Mucosa of rectum (tissue), 2 donors: ENCODE measurements around the gene NOXO1.
"Not testable (repeated sequence)": the region's sequence is repeated elsewhere in the genome, so short reads cannot be mapped to it uniquely, and the experiment has no call there.

Source experiments
- H3K27ac ChIP-seq, 2 donors: one replicate each; pipeline ENCODE4 v1.7.0; 2013; ENCODE audit warnings: inconsistent platforms in 2 of 2, low read depth in 2 of 2, low read length in 2 of 2
- H3K27me3 ChIP-seq, 2 donors: one replicate each; pipeline ENCODE4 v1.7.0; 2013; ENCODE audit warnings: low read length in 2 of 2; ENCODE audit not compliant: control insufficient read depth in 2 of 2, insufficient read depth in 2 of 2
- H3K36me3 ChIP-seq, 2 donors: one replicate each; pipeline ENCODE4 v1.7.0; 2013; ENCODE audit warnings: low read length in 2 of 2; ENCODE audit not compliant: control insufficient read depth in 2 of 2, insufficient read depth in 2 of 2
- H3K4me1 ChIP-seq, 2 donors: one replicate each; pipeline ENCODE4 v1.7.0; 2013; ENCODE audit warnings: low read length in 2 of 2, mild to moderate bottlenecking in 1 of 2; ENCODE audit not compliant: control insufficient read depth in 2 of 2, insufficient read depth in 2 of 2
- H3K4me3 ChIP-seq, 2 donors: one replicate each; pipeline ENCODE4 v1.7.0; 2013; ENCODE audit warnings: low read length in 2 of 2
- H3K9ac ChIP-seq, 2 donors: one replicate each; pipeline ENCODE4 v1.7.0; 2013; ENCODE audit warnings: low read length in 2 of 2, low read depth in 1 of 2, mild to moderate bottlenecking in 1 of 2
- H3K9me3 ChIP-seq, 2 donors: one replicate each; pipeline ENCODE4 v1.7.0; 2013; ENCODE audit warnings: low read length in 2 of 2; ENCODE audit not compliant: control insufficient read depth in 2 of 2
- donor health status: healthy.
- donor health status: Normal muscosa, but diverticular disease.

Gene NOXO1

DNA sequence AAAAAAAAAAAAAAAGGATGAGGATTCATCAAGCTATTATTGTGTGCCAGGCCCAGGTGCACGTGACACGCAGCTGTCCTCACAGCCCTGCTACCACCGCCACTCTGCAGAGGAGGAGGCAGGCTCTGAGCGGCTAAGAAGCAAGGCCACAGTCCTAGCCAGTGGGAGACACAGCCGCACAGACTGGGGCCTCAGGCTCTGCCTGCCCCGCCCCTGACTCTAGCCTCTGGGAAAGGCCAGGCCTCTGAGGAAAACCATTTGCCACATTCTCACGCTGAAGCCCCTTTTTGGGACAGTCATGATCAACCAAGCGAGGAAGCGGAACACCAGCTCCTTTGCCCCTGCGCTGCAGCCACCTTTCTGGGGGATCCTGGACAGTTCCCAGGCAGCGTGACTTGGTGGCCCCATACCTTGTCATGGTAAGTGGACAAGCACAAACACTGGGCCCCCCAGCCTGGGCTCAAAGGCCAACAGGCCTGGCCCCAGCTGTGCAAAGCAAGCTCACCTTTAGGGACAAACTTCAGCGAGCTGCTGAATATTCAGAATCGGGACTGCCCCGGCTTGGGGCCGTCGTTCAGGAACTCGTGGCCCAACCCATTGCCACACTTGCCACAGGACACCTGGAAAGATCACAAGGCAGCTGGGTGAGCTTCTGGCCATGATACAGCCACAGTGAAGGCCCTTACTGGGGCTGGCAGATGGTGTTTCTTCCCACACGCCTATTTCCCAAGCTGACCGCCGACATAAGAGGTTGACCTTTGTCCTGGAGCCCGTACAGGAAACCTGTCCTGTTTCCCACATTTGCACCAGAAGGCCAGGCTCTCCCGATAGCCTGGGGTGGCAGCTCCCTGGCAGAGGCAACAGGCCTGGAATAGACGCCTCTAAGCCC, 40.8 kb downstream of the NOXO1 start:
- Histone ChIP-seq H3K36me3 (peaks cover 10 to 24% of the 10 kb centered on the region in 2 donors), H3K9me3 (no peaks in the 10 kb centered on the region), H3K27ac (peak overlapping the region; percentile 48 to 77), H3K4me1 (peaks cover 28 to 37% of the 10 kb centered on the region in 2 donors), H3K4me3 (peak overlapping the region in 1 of 2 donors; percentile 5), H3K9ac (peak overlapping the region; percentile 15 to 32), H3K27me3 (no peaks in the 10 kb centered on the region)

DNA sequence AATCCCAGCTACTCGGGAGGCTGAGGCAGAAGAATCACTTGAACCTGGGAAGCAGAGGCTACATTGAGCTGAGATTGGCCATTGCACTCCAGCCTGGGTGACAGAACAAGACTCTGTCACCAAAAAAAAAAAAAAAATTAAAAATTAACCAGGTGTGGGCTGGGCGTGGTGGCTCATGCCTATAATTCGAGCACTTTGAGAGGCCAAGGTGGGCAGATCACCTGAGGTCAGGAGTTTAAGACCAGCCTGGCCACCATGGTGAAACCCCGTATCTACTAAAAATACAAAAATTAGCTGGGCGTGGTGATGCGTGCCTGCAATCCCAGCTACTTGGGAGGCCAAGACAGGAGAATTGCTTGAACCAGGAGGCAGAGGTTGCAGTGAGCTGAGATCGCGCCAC, 41.4 kb downstream of the NOXO1 start:
- H3K27me3 ChIP-seq, H3K9ac ChIP-seq, H3K9me3 ChIP-seq, H3K4me3 ChIP-seq: not testable (repeated sequence)
- H3K27ac ChIP-seq: peak overlapping the region; percentile 48 to 77
- H3K36me3 ChIP-seq: peaks cover 10 to 24% of the 10 kb centered on the region in 2 donors
- peaks cover 28 to 37% of the 10 kb centered on the region in 2 donors for H3K4me1 ChIP-seq

DNA sequence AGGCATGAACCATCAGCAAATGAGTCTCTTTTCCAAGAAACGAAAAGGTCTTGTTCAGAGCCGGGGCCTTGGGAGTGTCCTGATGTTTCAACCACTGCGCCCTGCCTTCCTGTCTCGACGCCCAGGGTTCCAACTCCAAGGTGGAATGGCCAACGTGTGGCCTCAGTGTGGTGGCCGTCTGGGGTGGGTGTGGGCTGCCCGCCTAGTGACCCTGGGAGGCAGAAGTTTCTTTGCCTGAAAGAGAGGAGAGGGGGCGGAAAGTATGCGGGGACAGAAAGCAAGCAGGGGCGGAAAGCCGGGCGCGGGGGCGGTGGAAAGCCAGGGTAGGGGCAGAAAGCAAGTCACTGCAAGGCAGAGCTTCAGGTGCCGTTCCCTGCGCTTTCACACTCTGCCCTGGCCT, 42.4 kb downstream of the NOXO1 start:
- peaks cover 28 to 35% of the 10 kb centered on the region in 2 donors for H3K4me1 ChIP-seq

DNA sequence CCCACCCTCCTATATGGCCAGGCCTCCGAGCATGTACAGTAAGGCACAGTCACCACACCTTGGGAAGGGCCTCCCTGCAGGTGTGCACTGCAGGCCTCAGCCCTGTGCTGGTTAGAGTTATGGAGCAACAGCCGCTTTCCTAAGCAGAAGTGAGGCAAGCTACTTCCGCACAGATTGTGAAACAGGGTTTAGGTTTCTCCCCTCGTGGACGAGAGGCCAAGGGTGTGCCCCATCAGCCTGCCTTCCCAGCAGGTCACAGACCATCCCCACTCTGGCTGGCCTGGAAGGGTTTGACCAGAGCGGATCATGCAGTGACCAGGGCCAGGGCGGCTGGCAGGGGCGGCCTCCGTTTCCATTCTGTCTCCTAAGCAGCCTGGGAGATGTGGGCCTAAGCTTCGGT, 43.0 kb downstream of the NOXO1 start:
- peaks cover 10 to 24% of the 10 kb centered on the region in 2 donors for H3K36me3 ChIP-seq
- H3K9ac ChIP-seq: no peak overlapping the region
- peaks cover 28 to 31% of the 10 kb centered on the region in 2 donors for H3K4me1 ChIP-seq
- no peaks in the 10 kb centered on the region for H3K27me3 ChIP-seq
- no peak overlapping the region for H3K4me3 ChIP-seq
- H3K27ac ChIP-seq: peak overlapping the region in 1 of 2 donors; percentile 9
- H3K9me3 ChIP-seq: no peaks in the 10 kb centered on the region

More for the DNA sequence above, 42.4 kb downstream of the NOXO1 start:
- H3K9ac ChIP-seq: no peak overlapping the region
- peak overlapping the region in 1 of 2 donors; percentile 9 for H3K27ac ChIP-seq
- H3K9me3 ChIP-seq: no peaks in the 10 kb centered on the region
- peaks cover 10 to 24% of the 10 kb centered on the region in 2 donors for H3K36me3 ChIP-seq
- H3K4me3 ChIP-seq: no peak overlapping the region
- no peaks in the 10 kb centered on the region for H3K27me3 ChIP-seq

DNA sequence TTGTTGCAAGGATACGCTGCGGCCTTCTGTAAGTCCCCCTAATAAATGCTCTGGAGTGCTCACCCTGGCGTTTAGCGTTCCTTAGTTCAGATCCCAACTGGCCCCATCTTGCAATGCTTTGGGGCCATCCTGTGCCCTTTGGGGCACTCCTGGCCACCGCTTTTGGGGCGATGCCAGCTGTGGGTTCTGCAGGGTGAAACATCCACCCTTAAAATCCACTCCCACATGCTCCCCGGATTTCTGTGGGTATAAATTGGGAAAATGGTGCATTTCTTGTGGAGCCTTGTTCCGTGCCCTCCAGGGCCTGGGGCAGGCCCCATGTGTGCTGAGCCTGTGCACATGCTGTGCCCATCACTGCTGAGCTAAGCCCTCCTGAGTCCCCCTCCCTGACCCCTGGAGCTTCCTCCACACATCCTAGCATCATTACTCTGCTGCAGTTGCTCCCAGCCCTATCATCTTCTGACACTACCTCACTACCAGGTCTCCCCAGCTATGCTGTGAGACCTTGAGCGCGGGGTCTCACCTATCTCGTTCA, 44.3 kb downstream of the NOXO1 start:
- peaks cover 10 to 24% of the 10 kb centered on the region in 2 donors for H3K36me3 ChIP-seq
- H3K9me3 ChIP-seq: no peaks in the 10 kb centered on the region
- peaks cover 19 to 27% of the 10 kb centered on the region in 2 donors for H3K4me1 ChIP-seq
- H3K4me3 ChIP-seq: no peak overlapping the region
- H3K9ac ChIP-seq: no peak overlapping the region
- H3K27ac ChIP-seq: no peak overlapping the region
- H3K27me3 ChIP-seq: no peaks in the 10 kb centered on the region

DNA sequence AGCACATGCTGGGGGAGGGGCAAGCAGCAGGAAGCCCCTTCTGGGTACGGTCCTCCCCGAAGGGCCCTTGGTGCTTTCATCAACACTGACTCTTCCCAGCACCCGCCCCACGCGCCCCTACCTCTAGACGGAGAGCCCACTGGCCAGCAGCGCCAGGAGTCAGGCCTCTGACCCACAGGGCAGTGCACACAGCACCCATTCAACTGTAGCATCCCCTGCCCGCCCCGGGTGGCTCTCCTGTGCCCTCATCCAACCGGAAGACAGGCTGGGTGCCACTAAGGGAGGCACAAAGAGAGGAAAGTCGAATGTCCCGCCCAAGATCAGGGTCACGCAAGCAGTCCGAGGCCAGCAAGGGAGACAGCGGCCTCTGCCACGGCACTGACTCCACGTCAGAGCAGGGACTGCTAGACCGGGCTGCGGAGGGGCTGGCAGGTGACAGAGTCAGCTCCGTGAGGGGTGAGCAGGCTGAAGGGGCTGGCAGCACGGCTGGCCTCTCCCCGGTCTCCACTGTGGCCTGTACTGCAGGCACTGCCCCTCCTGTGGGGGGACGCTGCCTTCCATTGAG, 48.1 kb downstream of the NOXO1 start:
- H3K36me3 ChIP-seq: peaks cover 2 to 8% of the 10 kb centered on the region in 2 donors
- H3K27ac ChIP-seq: no peak overlapping the region
- H3K27me3 ChIP-seq: no peaks in the 10 kb centered on the region
- peaks cover 2 to 4% of the 10 kb centered on the region in 2 donors for H3K4me1 ChIP-seq
- no peak overlapping the region for H3K9ac ChIP-seq
- no peaks in the 10 kb centered on the region for H3K9me3 ChIP-seq
- no peak overlapping the region for H3K4me3 ChIP-seq

DNA sequence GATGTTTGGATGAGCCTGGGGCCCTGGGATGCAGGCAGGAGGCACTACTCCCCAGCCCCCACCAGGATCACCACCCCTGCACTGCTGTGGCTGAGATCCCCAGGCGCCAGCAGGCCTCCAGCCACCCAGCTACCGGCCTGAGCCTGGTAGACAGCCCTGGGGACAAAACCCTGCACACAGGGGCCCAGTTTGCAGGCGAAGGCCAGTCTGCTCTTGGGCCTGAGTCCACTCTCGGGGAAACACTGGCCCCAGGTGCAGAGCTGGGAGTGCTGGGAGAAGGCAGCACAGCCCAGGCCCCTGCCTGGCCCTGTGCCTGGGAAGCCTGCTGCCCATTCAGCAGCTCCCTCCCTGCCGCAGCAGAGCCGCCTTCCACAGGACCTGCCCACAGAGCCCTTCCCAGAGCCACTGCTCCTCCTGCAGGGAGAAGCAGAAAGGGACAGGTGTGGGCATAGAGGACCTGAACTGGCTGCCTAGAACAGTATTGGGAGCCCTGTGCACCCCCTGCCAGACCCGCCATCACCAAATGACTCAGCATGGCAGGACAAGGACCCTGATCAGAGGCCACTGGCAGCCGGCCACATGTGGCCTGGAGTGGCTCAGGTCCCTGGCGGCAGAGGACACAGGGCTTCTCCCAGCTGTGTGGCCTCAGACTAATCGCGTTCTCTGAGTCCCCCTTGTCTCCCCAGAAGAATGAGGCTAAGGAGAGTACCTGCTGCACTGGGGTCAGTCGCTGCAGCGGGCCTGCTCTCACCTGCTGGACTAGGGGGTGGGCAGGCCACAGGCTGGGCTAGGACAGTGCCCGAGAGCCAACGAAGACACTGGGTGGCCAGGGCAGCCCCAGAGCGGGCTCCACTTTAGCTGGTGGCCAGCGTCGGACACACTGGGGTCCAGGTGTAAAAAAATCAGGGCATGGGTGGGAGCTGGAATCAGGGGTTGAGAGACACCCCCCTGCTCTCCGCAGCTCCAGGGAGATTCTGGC, 48.9 kb downstream of the NOXO1 start:
- peaks cover 0 to 6% of the 10 kb centered on the region in 2 donors for H3K36me3 ChIP-seq
- H3K9me3 ChIP-seq: no peaks in the 10 kb centered on the region
- H3K9ac ChIP-seq: no peak overlapping the region
- no peak overlapping the region for H3K27ac ChIP-seq
- H3K27me3 ChIP-seq: no peaks in the 10 kb centered on the region
- H3K4me1 ChIP-seq: peaks cover 2 to 4% of the 10 kb centered on the region in 2 donors
- no peak overlapping the region for H3K4me3 ChIP-seq

DNA sequence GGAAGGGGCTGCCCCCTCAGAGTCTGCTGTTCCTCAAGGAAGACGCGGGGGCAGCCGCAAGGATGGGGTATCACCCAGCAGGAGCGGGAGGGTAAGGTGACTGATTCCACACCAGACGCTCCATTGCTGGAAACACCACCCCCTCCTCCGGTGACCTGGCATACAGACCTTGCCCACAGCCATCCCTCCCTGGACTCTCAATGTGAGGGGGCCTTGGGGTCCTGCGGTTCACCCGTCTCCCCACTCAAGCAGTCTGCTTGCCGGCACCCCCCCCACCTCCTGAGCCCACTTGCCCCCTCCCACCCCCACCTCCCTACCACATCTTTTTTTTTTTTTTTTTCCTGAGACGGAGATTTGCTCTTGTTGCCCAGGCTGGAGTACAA, 50.9 kb downstream of the NOXO1 start:
- no peak overlapping the region for H3K27ac ChIP-seq
- no peak overlapping the region for H3K9ac ChIP-seq
- H3K36me3 ChIP-seq: no peaks in the 10 kb centered on the region
- H3K4me1 ChIP-seq: peaks cover 2 to 4% of the 10 kb centered on the region in 2 donors
- H3K27me3 ChIP-seq: no peaks in the 10 kb centered on the region
- H3K9me3 ChIP-seq: no peaks in the 10 kb centered on the region
- H3K4me3 ChIP-seq: no peak overlapping the region

DNA sequence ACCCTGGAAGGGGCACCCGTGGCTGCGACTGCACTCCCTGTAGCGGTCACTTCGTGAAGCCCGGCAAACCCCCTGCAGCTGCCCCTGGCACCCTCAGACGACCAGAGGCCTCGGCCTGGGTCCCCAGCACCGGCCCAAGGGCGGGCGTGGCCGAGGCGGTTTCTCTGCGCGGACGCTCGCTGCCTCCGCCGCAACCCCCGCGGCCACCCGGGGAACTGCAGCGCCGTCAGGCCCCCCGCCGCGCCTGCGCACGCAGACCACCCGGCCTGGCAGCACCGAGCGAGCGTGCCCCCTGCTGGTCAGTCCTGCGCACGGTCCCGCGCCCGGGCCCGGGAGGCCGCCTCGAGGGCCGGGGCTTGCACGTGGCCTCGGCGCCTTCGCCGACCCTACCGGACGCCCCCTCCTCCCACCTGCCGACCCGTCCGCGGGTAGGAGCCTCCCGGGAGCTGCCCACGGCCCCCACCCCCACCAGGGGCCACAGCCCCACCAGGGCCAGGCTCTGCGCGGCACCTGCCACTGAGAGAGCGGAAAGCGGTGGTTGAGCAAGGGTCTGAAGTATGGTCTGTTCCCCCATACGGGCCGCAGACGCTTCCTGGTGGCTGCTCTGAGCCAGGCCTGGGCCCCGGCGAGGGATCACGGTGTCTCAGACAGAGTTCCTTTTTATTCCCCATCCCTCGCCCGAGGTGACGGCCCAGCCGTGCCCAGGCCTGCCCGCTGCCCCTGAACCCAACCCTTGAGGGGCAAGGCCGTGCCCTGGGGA, 51.5 kb downstream of the NOXO1 start:
- H3K4me3 ChIP-seq: peak overlapping the region; percentile 61 to 62
- H3K27ac ChIP-seq: peak overlapping the region; percentile 50 to 67
- no peaks in the 10 kb centered on the region for H3K9me3 ChIP-seq
- peaks cover 2 to 4% of the 10 kb centered on the region in 2 donors for H3K4me1 ChIP-seq
- H3K36me3 ChIP-seq: no peaks in the 10 kb centered on the region
- H3K27me3 ChIP-seq: no peaks in the 10 kb centered on the region
- peak overlapping the region in 1 of 2 donors; percentile 48 for H3K9ac ChIP-seq
